Measurements from ENCODE around the gene C10orf95.

The C10orf95 gene

GRCh38 chr10:102433619-102434046 lies 17.7 kb downstream of the C10orf95 start:
- DNase-seq, result no peak

DNA sequence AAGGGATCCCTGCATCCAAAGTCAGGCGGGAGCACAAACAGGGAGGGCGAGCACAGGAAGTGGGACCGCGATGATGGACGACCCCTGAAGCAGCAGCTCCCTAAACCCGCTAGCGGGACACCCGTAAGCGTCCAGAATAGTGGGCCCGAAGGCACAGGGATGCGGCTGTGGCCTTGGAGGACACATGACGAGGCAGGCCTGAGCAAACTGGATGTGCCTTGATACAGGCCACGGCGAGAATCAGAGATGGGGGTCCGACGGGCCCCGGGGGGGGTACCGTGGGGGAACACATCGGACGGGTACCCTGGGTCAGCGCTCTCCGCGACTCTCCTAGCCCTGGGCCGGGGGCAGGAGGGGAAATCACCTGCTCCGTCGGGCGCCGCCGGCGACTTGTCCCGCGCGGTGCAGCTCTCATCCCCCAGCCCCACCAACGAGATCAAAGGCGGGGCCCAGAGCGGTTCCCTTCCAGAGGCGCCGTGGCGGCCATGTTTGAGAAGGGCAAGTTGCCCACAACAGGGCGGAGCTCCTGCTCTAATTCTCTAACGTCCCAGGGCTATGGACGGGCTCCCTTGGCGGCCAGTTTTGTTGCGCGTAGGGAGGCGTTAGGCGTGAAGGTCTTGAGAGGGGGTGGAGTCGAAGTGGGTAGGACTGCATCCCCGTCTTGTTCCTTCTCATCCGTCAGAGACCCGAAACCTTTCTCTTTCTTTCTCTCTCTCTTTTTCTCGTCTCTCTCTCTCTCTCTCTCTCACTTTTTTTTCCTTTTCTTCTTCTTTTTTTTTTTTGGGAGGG lies 19.0 kb downstream of the C10orf95 start, which contains the start of gene CUEDC2:
CUEDC2 (minus strand) TSS at position 413 of the 789 bp plus-strand sequence. CDS start 7,386 bp downstream, outside the sequence.
- DNase-seq, result peak; percentile 92

DNA sequence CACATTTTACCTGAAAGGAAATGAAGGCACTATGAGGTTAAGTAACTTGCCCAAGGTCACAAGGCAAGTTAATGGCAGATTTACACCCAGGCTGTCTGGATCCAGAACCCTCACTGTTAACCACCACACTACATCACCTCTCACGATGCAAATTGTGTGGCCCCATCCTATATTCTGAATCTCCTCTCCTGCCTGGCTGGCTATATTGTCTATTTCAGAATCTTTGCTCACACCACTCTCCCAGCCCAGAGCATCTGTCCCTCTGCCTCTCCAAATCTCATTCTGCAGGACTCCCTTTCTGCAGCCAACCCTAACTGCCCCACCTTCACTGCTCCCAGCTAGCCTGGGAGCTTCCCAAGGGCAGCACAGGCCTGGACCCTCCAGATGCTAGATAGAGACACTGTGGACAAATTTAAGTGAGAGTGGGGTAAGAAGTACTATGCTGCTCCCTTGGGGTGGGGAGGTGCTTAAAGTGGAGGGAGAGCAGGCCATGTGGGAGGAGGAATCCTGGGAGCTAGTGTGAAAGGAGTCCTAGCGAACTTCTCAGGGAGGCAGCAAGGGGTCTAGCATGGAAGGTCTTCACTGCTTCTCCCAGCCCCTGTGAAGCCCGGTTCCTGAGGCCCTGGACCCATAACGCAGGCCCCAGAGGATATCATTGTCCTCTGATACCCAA lies 19.8 kb downstream of the C10orf95 start:
- no peak for DNase-seq

GRCh38 chr10:102429468-102429867 lies 21.9 kb downstream of the C10orf95 start:
- DNase-seq, result no peak

DNA sequence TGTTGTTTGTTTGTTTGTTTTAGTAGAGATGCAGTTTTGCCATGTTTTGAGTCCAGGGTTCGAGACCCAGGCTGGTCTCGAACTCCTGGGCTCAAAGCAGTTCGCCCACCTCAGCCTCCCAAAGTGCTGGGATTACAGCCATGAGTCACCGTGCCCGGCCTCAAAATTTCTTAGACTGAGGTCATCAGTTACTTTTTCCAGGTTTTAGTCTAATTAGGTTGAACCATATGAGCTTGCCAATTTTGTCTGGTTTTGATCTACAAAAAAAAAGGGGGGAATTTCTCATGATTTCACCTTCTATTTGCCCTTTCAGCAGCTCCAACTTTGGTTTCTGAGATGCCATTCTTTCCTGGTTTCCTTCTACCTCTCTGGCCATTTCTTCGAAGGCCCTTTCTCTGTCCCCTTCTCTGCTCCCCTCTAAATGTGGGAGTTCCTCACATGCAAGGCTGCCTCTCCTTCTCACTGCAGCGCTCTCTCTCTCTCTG lies 24.5 kb downstream of the C10orf95 start:
- no peak for DNase-seq

DNA sequence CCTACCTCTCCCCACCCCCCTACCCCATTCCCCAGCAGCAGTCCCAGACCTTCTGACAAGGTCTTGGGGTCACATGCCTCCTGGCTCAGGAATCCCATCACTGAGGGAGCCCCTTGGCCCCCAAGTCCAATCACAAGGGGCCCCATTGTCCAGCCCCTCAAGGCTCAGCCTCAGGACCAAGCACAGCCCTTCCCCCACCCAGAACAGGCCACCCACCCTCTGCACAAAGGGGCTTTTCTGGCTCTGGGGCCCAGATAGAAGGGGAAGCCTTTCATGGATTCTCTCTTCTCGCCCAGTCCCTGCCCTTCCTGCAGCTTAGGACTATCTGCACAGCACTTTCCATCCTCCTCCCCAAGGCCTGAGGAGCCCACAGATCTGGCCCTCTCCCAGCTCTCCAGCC lies 25.9 kb downstream of the C10orf95 start:
- DNase-seq, result no peak

- no peak for DNase-seq
Measured at GRCh38 chr10:102424916-102425315, 26.4 kb downstream of the C10orf95 start.

- no peak for DNase-seq
Measured at GRCh38 chr10:102424145-102424544, 27.2 kb downstream of the C10orf95 start.

- DNase-seq, result no peak
Measured at GRCh38 chr10:102423372-102423968, 27.9 kb downstream of the C10orf95 start.

GRCh38 chr10:102422545-102423129 lies 28.7 kb downstream of the C10orf95 start:
- peak; percentile 68 for DNase-seq

GRCh38 chr10:102421757-102422512 lies 29.4 kb downstream of the C10orf95 start:
- no peak for DNase-seq

DNA sequence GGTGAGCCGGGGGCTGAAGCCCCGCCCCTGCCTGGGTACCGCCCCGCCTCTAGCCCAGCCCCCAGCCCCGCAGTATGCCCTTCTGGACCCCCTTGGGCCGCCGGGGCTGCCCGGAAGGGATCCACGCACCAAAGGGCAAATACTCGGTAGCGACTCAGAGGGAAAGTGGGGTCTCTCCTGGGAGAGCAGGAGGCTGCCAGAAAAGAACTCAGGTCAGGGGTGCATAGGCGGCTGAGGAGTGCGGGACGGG lies 29.9 kb downstream of the C10orf95 start:
- no peak for DNase-seq

DNA sequence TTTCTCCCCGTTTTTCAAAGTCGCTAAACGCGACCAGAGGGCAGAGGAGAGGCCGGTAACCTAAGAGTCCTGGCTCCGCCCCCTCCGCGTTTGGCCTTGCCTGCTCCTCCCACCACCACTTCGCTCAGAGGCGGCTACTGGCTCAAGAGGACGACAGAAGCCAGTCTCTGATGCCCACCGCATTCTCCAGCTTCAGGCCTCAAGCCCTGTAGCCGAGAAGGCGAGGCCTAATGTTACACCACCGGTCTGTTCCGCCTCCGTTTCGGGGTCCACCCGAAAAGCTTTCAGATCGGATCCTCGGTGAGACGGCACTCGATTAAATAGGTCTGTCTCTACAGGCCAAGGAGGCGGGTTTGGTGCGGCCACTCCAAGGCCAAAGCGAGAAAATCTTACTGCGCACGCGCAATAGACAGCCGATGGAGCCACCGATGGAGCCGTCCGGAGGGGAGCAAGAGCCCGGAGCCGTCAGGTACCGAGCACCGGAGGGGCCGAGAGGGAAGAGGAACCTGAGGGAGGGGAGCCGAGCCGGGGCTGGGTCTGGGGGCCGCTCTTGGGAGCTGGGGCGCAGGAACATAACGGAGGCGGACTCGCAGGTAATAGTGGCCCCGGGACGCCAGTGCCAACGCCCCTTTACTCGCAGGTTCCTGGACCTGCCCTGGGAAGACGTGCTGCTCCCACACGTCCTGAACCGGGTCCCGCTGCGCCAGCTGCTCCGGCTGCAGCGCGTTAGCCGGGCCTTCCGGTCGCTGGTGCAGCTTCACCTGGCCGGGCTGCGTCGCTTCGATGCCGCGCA lies 30.4 kb downstream of the C10orf95 start, which contains the start of gene FBXL15:
FBXL15 (plus strand) TSS at position 123 of the 793 bp plus-strand sequence; CDS start at position 417, 294 bp downstream.
- DNase-seq, result peak; percentile 94

DNA sequence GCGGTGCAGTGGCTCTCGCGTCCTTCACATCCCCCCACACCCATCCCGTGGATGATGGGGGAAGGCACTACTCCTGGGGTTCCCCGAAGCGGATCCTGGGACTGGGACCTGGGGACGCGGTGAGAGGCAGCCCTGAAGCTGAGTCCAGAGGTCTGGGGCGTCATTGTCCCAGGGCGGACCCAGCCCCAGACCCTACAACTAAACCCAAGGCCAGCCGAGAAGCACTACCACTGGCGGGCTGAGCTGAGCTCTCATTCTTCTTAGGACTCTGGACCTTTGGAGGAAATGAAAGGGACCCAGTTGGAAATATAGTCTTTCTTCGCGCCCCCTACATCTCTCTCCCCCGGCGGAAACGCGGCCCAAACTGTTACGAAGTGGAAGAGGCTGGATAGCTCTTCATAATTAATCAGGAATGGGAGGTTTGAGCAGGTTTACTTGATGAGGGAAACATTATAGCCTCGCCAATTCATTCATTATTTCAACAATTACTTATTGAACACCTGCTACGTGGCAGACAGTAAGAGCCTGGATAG lies 31.1 kb downstream of the C10orf95 start:
- DNase-seq, result no peak

- DNase-seq, result peak; percentile 46
Measured at GRCh38 chr10:102419269-102420180, 31.8 kb downstream of the C10orf95 start.

GRCh38 chr10:102418622-102419268 lies 32.6 kb downstream of the C10orf95 start, which contains the start of gene PSD:
Gene PSD (minus strand): TSS chr10:102418785. CDS start chr10:102417038, 1,747 bp downstream.
- DNase-seq, result no peak

DNA sequence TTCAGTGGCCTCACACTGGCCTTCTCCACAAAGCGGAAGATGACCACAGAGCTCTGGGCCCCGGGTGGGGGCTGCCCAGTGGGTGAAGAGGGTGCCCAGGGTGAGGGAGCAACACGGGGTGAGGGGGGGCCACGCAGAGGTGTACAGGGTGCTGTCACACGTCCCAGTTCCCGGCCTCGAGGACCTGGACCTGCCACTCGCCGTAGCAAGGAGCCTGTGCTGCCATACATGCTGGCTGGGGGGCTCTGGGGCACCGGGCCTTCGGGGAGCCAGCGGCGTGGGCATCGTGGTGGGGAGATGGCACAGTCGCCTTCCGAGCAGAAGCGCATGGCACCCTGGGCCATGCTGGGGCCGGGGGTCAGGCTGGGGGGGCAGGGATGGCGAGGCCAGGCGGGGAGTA lies 34.6 kb downstream of the C10orf95 start:
- no peak for DNase-seq

DNA sequence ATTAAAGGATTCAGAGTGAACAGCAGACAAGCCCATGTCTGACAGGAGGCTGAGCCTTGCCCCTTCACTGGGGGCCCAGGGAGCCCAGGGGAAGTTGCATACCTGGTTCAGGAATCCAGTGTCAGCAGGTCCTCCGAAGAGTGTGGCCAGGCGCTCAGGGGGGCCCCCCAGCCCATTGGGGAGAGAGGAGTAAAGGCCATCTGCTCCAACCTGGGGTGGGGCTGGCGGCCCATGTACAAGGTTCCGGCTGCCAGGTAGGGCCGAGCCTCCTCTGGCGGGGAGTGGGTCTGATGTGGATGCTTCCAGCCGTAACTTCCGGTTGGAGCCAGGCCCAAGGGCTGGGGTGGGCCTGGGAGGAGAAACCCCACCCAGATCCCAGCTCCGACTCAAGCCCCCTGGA lies 35.1 kb downstream of the C10orf95 start:
- no peak for DNase-seq

DNA sequence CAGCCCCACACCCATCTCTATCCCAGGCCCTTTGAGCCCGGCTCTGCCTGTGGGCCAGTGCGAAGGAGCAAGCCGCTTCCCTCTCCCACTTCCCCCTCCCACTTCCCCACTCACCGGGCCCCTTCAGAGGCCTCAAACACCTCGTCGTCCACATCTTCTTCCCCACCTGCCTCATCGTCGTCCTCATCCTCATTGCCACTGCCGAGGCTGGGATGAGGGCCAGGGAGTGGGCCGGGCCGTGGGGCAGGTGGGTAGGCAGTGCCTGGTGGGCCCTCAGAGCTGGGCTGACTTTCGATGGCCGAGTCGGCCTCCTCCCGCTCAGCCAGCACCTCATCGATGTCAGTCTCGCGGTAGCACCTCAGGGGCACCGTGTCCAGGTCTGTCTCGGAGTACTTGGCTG lies 36.6 kb downstream of the C10orf95 start:
- no peak for DNase-seq

Data from CD4-positive, alpha-beta T cell treated with Interferon gamma for 1 hour (primary cell).